Right renal cortex interstitium (tissue), 3 donors: Measurements from ENCODE around the gene DGLUCY. TPM values are rescaled to one million over a fixed set of nuclear protein-coding genes. Genes with fewer than 3 reads are reported as not detected.
"Not testable (repeated sequence)": the region's sequence is repeated elsewhere in the genome, so short reads cannot be mapped to it uniquely, and the experiment has no call there.

Source experiments
- DNase-seq, 3 donors: peaks; one replicate each; pipeline ENCODE4 v3.0.0-alpha.2; 2013; ENCODE audit warnings: low read depth in 3 of 3, low spot score in 2 of 3
- polyA plus RNA-seq, 3 donors: library from polyadenylated mRNA; unstranded; fragments of 120-200 nt; gene quantifications; one replicate each; pipeline ENCODE4 v1.2.1, GENCODE V29; 2013; ENCODE audit not compliant: insufficient read length in 3 of 3

DGLUCY gene
- polyA plus RNA-seq, 3 donors, result 60.9 to 77.0 (median 72.6) TPM

DNA sequence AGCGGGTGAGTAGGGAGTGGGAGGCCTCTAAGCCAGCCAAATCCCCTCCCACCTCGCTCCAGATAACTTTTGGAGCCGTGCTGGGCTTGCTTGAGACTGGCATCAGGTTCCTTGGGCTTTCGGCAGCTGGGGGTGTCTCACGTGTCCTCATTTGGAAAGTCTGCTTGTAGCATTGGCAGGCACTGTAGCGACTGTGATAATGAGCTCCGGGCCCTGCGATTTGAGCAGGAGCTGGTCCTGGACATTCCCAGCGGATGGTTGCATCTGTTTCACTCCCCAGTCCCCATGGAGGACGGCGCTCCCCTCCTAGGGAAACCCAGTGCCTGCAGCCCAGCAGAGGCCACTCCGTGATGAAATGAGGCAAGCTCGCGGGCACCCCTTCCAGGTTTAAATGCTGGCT is 49.4 kb downstream of the DGLUCY start:
- no peak for DNase-seq

DNA sequence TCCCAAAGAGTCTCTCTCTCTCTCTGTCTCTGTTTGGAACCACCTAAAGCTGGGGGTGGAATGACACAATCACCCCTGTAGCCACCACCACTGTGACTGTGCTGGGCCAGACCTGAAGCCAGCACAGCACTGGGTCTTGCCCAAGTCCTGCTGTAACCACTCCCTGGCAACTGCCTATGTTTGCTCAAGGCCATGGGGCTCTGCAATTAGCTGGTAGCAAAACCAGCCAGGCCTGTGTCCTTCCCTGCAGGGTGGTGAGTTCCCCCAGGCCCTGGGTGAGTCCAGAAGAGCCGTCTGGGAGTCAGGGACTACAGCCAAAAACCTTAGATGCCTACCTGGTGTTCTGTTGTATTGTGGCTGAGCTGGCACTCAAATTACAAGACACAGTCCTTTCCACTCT is 50.8 kb downstream of the DGLUCY start:
- no peak for DNase-seq

- DNase-seq, result no peak
These were observed 53.5 kb downstream of the DGLUCY start for GRCh38 chr14:91167380-91167770.

DNA sequence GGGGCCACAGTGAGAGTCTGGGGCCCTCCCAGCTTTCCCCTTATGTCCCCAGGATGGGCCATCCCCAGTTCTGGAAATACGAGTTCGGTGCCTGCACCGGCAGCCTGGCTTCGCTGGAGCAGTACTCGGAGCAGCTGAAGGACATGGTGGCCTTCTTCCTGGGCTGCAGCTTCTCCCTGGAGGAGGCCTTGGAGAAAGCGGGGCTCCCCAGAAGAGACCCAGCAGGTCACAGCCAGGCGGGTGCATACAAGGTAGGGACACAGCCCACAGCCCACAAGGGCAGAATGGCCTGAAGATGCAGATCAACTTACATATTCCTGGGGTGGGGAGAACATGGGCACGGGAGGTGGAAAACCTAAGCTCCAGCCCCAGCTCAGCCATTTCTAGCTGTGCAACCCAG is 56.1 kb downstream of the DGLUCY start:
- no peak for DNase-seq

GRCh38 chr14:91170504-91171121 is 56.7 kb downstream of the DGLUCY start:
- no peak for DNase-seq

DNA sequence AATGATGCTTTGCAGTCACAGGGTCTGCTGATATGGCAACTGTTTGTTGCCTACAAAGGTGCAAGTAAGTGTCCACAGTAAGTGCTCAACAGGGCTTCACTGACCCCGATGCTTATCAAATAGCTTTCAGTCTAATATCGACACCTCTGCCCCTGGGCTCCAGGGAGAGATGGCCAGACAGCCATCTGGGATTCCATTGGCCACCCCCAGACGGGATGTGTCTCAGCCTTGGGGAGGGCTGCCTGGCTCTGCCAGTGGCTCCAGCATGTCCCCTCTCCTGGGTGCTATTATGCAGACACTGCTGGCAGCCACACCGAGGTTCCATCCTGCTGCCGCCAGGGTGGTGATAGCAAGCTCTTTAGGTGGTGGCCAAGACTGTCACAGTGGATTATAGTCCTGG is 57.4 kb downstream of the DGLUCY start:
- no peak for DNase-seq

DNA sequence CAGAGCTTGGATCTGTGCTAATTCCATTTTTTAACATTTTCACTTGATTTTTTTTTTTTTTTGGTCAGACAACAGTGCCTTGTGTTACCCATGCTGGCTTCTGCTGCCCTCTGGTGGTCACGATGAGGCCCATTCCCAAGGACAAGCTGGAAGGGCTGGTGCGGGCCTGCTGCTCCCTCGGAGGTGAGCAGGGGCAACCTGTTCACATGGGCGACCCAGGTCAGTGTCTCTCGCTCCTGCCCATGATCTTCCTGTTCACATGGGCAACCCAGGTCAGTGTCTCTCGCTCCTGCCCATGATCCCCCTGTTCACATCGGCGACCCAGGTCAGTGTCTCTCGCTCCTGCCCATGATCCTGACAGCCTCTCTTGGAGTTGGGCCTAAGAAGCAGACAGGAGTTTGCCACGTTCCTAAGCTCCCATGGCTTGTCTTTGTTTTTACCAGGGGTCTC is 59.4 kb downstream of the DGLUCY start:
- DNase-seq, result peak in 2 of 3 donors; percentile 52 to 58

GRCh38 chr14:91173904-91174303 is 60.0 kb downstream of the DGLUCY start:
- DNase-seq, result no peak

DNA sequence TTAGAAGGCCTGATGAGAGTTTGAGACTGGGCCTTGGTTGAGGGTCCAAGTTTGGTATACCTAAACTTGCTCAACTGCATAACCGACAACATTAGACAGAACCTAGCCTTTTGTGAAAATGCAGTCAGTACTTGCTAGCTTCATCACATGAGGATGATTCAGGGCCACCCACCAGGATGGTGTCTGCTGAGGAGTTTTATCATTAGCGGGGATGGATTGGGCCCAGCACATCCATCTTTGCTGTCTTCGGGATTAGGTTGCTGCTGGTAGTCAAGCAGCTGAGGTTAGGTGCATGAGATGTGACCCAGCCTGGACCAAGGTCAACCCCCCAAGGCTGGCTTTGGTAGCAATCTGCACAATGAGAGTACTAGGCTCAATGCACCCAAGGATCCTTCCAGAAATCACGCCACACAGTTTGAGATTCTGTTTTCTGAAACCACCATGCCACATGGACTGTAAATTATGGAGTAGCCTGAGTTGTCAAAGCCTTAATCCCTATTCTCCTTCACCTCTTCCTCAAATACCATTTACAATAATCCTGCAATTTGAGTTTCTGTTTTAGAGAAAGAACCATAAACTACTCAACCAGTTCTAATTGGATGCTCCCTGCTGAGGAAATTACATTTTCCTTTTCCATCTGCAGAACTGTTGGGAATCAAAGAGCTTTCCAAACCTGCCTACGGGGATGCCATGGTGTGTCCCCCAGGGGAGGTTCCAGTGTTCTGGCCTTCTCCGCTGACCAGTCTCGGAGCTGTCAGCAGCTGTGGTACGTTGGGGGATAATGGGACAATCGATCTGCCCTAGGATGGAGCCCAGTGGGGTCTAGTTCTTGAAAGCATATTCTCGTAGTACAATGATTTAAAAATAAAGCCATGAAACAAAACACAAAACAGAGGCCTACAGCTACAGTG is 61.7 kb downstream of the DGLUCY start:
- DNase-seq, result no peak

DNA sequence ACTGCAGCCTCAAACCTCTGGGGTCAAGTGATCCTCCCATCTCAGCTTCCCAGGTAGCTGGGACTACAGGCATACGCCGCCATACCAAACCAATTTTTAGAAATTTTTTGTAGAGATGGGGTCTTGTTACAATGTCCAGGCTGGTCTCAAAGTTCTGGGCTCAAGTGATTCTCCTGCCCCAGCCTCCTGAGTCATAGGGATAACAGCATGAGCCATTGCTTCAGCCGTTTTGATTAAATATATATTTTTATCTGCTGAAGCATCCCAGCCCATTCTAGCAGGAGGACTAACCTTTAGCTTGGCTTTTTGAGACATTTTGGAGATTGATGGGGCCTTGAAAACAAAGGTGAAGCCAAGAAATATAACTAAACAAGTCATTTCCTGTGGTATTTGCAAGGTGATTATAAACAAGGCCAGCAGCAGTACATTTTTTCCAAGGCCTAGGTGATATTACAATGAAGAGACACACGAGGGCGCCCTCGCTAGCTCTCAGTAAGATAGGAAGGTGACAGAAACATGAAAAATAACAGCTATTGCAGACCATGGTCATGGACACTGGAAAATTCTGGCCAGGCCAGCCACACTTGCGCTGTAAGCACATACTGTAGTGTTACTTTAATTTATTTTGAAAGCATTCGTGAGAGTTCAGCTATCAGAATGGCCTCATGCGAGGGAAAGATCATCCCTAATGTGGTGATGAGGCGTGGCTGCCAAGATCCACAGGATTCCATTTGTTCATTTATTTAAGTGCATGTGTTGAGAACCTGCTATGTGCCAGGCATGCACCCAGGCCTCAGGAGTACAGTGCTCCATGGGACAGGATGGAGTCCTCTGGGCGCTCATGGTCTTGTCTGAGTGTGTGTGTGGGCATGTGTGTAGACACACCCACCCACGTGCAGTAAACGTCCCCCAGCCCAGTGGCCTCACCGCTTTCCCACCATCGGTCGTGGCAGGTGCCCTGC is 63.5 kb downstream of the DGLUCY start:
- DNase-seq, result peak in 1 of 3 donors; percentile 44

GRCh38 chr14:91180611-91181010 is 66.7 kb downstream of the DGLUCY start:
- DNase-seq, result no peak

DNA sequence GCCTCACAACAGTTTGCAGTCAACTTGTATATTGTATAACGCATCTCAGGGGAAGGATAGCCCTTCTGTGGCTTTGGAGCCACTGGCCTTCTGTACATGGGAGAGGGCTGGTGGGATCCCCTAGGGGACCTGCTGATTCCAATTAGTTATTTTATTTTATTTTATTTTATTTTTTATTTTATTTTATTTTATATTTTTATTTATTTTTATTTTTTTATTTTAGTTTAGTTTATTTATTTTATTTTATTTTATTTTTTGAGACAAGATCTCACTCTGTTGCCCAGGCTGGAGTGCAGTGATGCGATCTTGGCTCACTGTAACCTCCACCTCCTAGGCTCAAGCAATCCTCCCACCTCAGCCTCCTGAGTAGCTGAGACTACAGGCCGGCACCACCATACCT is 68.9 kb downstream of the DGLUCY start:
- DNase-seq, result not testable (repeated sequence)

GRCh38 chr14:91184559-91184958 is 70.7 kb downstream of the DGLUCY start:
- no peak for DNase-seq

- DNase-seq, result no peak
These were observed 71.8 kb downstream of the DGLUCY start for GRCh38 chr14:91185721-91186120.

- no peak for DNase-seq
These were observed 72.7 kb downstream of the DGLUCY start for GRCh38 chr14:91186515-91187066.

GRCh38 chr14:91187271-91187670 is 73.4 kb downstream of the DGLUCY start:
- DNase-seq, result no peak

- DNase-seq, result no peak
These were observed 77.0 kb downstream of the DGLUCY start for GRCh38 chr14:91190853-91191252.

- DNase-seq, result no peak
These were observed 79.2 kb downstream of the DGLUCY start for GRCh38 chr14:91193069-91193468.

GRCh38 chr14:91195881-91196280 is 82.0 kb downstream of the DGLUCY start:
- no peak for DNase-seq

- DNase-seq, result no peak
These were observed 83.8 kb downstream of the DGLUCY start for GRCh38 chr14:91197631-91198030.

GRCh38 chr14:91200802-91201201 is 86.9 kb downstream of the DGLUCY start:
- not testable (repeated sequence) for DNase-seq
